DND-41 (cell line): Measurements from ENCODE around the gene CTNNBL1.

Experiments
- ATAC-seq: fragments of 200-7000 bp; cut with Tn5 transposase; 3 replicates; pipeline ENCODE4 v1.9.1; 2021; ENCODE audit warnings: low read depth; ENCODE audit not compliant: insufficient read depth
- DNase-seq: peaks from one replicate; pipeline ENCODE4 v3.0.0-alpha.2; 2020
- H2AFZ ChIP-seq: 2 replicates; pipeline ENCODE4 v1.6.0; 2012; ENCODE audit warnings: low read depth, low read length
- H3K27ac ChIP-seq: 2 replicates; pipeline ENCODE4 v1.5.1; 2012; ENCODE audit warnings: low read length, inconsistent platforms
- H3K27me3 ChIP-seq: fragments of 200-600 bp; sonication (generic); 2 replicates; pipeline ENCODE4 v1.6.0; 2012; ENCODE audit warnings: low read length, mild to moderate bottlenecking, inconsistent platforms; ENCODE audit not compliant: insufficient read depth, poor library complexity
- H3K36me3 ChIP-seq: 2 replicates; pipeline ENCODE4 v1.5.1; 2012; ENCODE audit warnings: low read length, inconsistent platforms; ENCODE audit not compliant: insufficient read depth
- H3K4me1 ChIP-seq: 2 replicates; pipeline ENCODE4 v1.5.1; 2012; ENCODE audit warnings: mild to moderate bottlenecking, low read length; ENCODE audit not compliant: insufficient read depth
- H3K4me2 ChIP-seq: 2 replicates; pipeline ENCODE4 v1.6.0; 2012; ENCODE audit warnings: mild to moderate bottlenecking, moderate library complexity, low read length, inconsistent platforms; ENCODE audit not compliant: insufficient read depth
- H3K4me3 ChIP-seq, 2 experiments: fragments of 200-600 bp in 1 of 2; shearing (Covaris generic) in 1 of 2; 2 replicates each; pipeline ENCODE4 v1.5.1; 2012 to 2016; ENCODE audit warnings: inconsistent platforms in 2 of 2, low read length in 2 of 2, mild to moderate bottlenecking in 2 of 2, low read depth in 1 of 2, moderate library complexity in 1 of 2
- H3K79me2 ChIP-seq: 2 replicates; pipeline ENCODE4 v1.6.0; 2012; ENCODE audit warnings: low read length, inconsistent platforms; ENCODE audit not compliant: insufficient read depth
- H3K9ac ChIP-seq: 2 replicates; pipeline ENCODE4 v1.6.0; 2012; ENCODE audit warnings: low read depth, mild to moderate bottlenecking, inconsistent platforms, low read length, moderate library complexity
- H3K9me3 ChIP-seq: 2 replicates; pipeline ENCODE4 v1.5.1; 2012; ENCODE audit warnings: low read length, moderate library complexity, mild to moderate bottlenecking, inconsistent platforms; ENCODE audit not compliant: insufficient read depth, severe bottlenecking
- H4K20me1 ChIP-seq: 2 replicates; pipeline ENCODE4 v1.6.0; 2012; ENCODE audit warnings: low read length; ENCODE audit not compliant: insufficient read depth
- EZH2 ChIP-seq: IDR thresholded peaks from 3 replicates; pipeline ENCODE4 v1.6.1; 2012; ENCODE audit warnings: borderline replicate concordance, low read depth, mild to moderate bottlenecking, moderate library complexity, low read length, inconsistent platforms; ENCODE audit not compliant: severe bottlenecking
- TF ChIP-seq, protein P1 (sequence below): IDR thresholded peaks from 2 replicates; pipeline ENCODE4 v1.5.1; 2012; ENCODE audit warnings: borderline replicate concordance, low read length, moderate library complexity, mild to moderate bottlenecking; ENCODE audit not compliant: poor library complexity, severe bottlenecking; ENCODE audit errors: extremely low read depth

CTNNBL1 gene

DNA sequence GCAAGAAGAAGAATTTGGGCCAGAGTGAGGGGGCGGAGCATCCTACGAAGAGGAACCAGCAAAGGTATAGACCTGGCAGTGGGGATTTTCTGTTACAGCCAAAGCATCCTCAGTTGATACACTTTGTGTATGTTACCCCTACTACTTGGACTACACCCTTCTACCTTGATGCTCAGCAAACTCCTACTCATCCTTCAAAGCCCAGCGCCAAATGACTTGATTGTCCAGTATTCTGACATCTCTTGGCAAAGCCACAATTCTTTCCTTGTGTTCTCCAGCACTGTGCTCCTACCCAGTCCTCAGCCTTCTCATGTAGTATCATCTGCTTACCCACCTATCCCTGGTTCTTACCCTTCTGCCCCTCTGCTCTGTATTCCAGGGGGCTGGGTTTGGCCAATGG is 21.7 kb upstream of the CTNNBL1 start:
- no peaks in the 10 kb centered on the region for H3K4me1 ChIP-seq
- no peak overlapping the region for H2AFZ ChIP-seq
- no peak overlapping the region for H3K9ac ChIP-seq
- H3K27me3 ChIP-seq = no peaks in the 10 kb centered on the region
- H3K4me2 ChIP-seq = no peak overlapping the region
- H3K79me2 ChIP-seq = no peaks in the 10 kb centered on the region
- no peak for ATAC-seq
- H4K20me1 ChIP-seq = no peaks in the 10 kb centered on the region
- no peak overlapping the region for H3K4me3 ChIP-seq
- TF ChIP-seq, protein P1, sequence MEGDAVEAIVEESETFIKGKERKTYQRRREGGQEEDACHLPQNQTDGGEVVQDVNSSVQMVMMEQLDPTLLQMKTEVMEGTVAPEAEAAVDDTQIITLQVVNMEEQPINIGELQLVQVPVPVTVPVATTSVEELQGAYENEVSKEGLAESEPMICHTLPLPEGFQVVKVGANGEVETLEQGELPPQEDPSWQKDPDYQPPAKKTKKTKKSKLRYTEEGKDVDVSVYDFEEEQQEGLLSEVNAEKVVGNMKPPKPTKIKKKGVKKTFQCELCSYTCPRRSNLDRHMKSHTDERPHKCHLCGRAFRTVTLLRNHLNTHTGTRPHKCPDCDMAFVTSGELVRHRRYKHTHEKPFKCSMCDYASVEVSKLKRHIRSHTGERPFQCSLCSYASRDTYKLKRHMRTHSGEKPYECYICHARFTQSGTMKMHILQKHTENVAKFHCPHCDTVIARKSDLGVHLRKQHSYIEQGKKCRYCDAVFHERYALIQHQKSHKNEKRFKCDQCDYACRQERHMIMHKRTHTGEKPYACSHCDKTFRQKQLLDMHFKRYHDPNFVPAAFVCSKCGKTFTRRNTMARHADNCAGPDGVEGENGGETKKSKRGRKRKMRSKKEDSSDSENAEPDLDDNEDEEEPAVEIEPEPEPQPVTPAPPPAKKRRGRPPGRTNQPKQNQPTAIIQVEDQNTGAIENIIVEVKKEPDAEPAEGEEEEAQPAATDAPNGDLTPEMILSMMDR = no peak
- TF ChIP-seq EZH2 = no peak
- no peaks in the 10 kb centered on the region for H3K36me3 ChIP-seq
- no peak for DNase-seq
- no peak overlapping the region for H3K27ac ChIP-seq
- no peaks in the 10 kb centered on the region for H3K9me3 ChIP-seq

DNA sequence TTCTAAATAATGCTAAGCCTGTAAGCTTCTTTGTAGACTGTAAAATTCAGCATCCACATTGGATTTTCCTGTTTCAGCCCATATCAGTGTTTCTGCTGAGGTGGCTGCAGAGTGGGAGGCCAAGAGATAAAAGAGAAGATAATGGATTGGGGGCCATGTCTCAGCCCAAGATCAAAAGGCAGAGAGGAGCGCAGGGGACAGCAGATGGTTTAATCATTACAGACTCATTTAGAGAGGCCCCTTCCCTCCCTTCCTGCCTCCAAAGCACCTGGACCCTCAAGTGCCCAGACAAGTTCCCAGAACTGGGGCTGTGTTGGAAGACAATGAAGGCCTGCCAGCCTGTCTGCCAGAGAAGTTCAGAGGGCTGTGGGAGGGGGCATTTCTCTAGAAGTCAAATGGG is 20.4 kb upstream of the CTNNBL1 start:
- no peaks in the 10 kb centered on the region for H3K4me1 ChIP-seq
- peaks cover 7% of the 10 kb centered on the region for H3K27me3 ChIP-seq
- H3K4me2 ChIP-seq = no peak overlapping the region
- ATAC-seq (no peak), DNase-seq (no peak)
- H3K27ac ChIP-seq = no peak overlapping the region
- no peaks in the 10 kb centered on the region for H3K36me3 ChIP-seq
- H2AFZ ChIP-seq = no peak overlapping the region
- H4K20me1 ChIP-seq = no peaks in the 10 kb centered on the region
- H3K9ac ChIP-seq = no peak overlapping the region
- TF ChIP-seq EZH2 = no peak
- TF ChIP-seq, protein P1 = no peak
- H3K4me3 ChIP-seq = no peak overlapping the region
- H3K9me3 ChIP-seq = no peaks in the 10 kb centered on the region
- H3K79me2 ChIP-seq = no peaks in the 10 kb centered on the region

DNA sequence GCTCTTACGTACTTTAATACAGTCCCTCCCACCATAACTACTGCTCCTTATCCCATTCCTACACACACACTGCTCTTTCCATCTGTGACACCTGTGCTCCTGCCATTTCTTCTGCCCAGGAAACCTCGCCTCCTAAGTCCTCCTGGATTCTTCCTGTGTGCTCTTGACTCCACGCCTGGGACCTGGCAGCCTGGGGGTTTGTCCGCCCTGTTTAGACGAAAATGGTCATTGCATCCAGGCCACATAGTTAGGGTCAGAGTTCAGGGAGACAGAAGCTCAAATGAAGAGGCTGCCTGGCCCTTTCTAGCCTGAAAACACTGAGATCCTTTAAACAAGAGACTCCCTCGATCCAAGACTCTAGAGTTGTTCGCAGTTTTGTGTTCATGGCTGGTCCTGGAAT is 17.4 kb upstream of the CTNNBL1 start:
- no peak overlapping the region for H2AFZ ChIP-seq
- no peaks in the 10 kb centered on the region for H3K36me3 ChIP-seq
- no peak overlapping the region for H3K9ac ChIP-seq
- no peak overlapping the region for H3K4me3 ChIP-seq
- peaks cover 7% of the 10 kb centered on the region for H3K27me3 ChIP-seq
- no peak overlapping the region for H3K27ac ChIP-seq
- H3K4me2 ChIP-seq = no peak overlapping the region
- DNase-seq (no peak), ATAC-seq (no peak)
- TF ChIP-seq, protein P1 = no peak
- TF ChIP-seq EZH2 = no peak
- H4K20me1 ChIP-seq = no peaks in the 10 kb centered on the region
- H3K4me1 ChIP-seq = no peaks in the 10 kb centered on the region
- no peaks in the 10 kb centered on the region for H3K9me3 ChIP-seq
- H3K79me2 ChIP-seq = no peaks in the 10 kb centered on the region
